CD4-positive, alpha-beta T cell treated with Interleukin-17A for 4 hours (primary cell): ENCODE results near the gene HOXA9.
A peak's percentile ranks its signal among the peaks of the same experiment; 100 is the strongest.

ENCODE experiments used
- DNase-seq: peaks from one replicate; pipeline ENCODE4 v3.0.0-alpha.2; 2020; ENCODE audit warnings: mixed read lengths

The HOXA9 gene

DNA sequence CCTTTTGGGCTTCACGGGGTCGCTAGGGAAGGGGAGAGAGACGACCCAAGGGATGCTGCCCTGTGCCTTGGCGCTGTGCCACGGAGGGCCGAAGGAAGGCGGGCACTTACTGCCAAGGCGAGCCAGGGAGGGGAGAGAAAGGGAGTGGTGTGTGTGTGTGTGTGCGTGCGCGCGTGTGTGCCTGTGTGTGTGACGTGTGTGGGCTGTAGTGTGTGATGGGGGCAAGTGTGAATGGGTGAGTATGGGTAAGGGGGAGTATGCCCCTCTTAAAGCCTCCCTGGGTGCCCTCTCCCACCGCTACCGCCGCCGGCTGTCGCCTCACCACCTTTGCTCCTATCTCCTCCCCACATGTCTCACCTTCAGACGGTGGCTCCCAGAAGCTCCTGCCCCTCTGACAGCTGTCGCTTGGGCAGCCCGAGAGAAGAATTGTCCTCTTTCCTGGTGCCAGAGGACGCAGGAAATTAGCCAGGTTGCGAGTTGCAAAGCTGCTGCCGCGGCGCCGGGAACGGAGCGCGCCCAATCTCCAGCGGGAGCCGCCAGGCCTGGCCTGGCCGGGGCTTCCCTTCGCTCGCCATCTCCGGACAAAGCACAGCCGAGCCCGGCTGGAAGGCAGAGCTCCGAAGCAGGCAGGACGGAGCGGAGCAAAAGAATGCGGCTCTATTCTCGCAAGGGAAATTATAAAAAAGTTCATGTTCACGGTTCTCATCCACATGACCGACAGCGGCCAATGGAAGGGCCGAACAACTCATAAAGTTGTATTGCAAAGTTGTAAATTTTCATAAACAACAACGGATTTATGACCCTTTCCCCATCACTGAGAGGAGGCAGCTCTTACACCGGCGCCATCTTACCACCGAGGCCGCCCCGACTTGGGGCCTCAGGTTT, 13.2 kb downstream of the HOXA9 start, which contains the start of gene HOXA3:
TSS of gene HOXA3 (minus strand) at position 653 of the 885 bp plus-strand sequence. CDS start 41,943 bp downstream, outside the sequence.
- no peak for DNase-seq

DNA sequence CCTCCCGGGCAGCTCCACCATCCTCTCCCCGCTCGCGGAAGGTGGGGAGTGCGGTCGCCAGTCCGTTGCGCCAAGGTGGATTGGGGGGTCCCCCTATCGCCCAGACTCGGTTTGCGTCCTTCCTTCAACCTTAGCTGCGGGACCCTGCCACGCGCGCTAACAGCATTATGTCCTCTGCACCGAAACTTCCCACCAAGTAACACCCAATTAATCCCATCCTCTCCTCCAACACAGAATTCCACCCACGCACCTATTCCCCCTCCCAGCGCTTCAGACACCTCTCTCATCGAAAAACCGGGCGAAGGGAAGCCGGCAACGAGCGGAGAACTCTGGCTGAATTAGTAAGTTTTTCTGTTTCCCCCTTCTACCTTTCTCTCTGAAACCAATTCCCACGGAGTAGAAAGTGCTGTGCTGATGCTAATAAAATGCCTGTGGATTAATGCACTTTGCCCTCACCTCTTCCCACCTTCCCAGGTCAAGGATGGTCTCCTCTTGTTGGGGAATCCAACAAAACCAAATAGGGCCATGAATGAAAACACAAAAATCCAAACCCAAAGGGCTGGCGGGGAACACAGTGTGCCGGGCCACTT, 13.9 kb downstream of the HOXA9 start:
- DNase-seq = no peak

DNA sequence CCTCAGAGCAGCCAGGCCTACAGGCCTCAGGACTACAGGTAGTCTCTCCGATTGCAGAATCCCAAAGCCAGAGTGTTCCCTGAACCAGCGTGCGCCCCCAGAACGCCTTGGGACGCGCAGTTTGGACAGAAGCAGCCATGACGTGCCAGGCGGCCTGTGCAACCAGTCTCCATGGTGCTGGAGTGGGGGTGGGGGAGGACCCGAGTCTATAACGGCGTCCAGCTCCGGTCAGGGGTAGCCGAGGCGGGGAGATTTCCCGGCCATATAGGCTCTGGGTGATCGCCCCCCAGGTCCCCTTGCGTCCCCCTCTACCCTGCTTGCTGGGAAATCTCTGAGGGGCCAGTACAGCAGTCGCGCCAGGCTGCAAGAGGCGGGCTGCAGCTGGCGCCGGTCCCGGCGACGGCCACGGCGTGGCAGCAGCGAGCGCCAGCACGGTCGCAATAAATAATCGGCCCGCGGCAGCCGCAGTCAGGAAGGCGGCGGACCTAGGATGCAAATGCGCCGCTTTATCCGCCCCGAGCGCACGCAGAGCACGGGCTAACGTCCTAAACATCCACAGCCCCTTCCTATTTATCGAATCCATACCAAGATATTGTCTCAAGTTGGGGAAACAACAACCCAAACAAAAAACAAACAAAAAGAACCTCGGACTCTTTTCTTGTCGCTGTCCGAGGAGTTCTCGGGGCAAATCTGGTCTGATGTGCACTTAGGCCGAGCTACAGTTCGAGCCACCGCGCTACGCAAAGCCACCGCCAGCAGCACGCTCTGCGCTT, 14.6 kb downstream of the HOXA9 start:
- DNase-seq = peak; percentile 78

- no peak for DNase-seq
Observed at GRCh38 chr7:27149842-27150567, 15.3 kb downstream of the HOXA9 start.

- no peak for DNase-seq
Observed at GRCh38 chr7:27148756-27149641, 16.3 kb downstream of the HOXA9 start.

GRCh38 chr7:27148031-27148755, 17.1 kb downstream of the HOXA9 start:
- no peak for DNase-seq

DNA sequence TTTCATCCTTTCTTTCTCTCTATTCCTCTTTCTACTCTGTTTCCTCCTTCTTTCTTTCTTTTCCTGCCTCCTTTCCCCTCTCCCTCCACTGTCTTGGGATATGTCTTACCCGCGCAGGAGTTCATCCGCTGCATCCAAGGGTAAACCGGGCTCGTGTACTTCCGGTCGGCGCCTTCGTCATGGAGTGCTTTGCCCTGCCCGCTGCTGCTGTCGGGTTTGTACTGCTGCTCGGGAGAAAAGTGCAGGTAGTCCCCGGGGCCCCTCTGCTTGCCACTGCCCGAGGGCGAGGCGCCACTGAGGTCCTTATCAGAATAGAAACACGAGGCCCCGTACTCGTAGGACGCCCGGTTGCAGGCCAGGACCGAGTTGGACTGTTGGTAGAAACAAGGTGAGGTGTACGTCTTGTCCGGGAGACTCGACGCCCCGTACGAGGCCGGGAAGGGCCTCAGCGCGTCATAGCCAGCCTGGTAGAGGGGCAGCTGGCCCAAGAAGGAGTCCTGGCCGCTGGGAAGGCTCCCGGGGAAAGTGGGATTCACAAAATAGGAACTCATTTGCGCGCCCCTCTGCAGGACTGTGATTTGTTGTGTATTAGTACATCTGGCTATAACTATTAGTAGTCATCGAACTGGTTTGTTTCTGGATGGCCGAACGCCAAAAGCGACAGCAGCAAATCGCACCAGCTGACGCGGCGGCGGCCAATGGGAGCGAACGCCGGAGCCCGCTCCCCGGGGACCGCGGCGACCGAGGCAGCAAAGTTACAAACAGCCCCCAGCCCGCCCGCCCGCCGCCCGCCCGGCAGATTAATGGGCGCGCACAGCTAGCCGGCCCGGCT, 17.9 kb downstream of the HOXA9 start, which contains the start of gene HOXA6:
TSS of gene HOXA6 (minus strand) at position 576 of the 832 bp plus-strand sequence. CDS start at position 551, 25 bp downstream.
- DNase-seq = no peak

- no peak for DNase-seq
Observed at GRCh38 chr7:27146491-27147198, 18.7 kb downstream of the HOXA9 start.

DNA sequence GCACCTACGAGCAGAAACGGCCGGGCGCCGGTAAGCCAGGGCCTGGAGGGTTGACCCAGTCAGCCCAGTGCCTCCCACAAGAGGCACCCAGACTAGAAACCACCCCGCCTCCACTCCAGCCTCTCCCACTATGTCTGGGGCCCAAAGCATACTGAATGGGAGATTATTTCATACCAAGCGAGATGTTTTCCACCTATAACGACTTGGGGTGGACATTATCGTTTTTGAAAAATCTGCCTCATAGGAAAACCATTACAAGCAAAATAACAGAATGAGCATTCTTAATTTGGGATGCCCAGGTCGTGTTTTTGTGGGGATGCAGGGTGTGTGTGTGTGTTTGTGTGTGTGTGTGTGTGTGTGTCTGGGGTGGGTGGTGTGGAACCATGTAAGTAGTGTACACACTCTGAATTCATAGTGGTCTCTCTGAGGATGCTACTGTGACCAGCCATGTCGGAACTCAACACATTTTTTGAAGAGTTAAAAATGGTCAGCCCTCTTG, 19.4 kb downstream of the HOXA9 start:
- no peak for DNase-seq

- no peak for DNase-seq
Observed at GRCh38 chr7:27145165-27145913, 20.0 kb downstream of the HOXA9 start.

DNA sequence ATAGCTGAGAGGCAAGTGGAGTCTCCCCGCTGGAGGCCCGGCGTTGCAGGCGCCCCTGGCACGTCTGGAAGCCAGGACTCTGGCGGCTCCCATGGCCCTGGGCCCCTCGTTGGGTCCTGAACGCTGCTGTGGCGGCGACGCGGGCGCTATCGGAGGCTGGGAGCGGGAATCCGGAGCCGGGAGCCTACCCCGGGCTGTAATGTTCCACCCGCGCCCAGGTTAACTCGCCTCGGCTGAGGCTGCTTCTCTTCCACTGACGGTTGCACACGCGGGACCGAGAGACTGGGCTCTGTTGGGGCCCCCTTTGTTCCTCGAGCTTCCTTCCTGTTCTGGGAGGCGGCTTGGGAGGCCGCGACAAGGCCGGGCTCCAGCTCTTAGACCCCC, 20.6 kb downstream of the HOXA9 start:
- DNase-seq = no peak

DNA sequence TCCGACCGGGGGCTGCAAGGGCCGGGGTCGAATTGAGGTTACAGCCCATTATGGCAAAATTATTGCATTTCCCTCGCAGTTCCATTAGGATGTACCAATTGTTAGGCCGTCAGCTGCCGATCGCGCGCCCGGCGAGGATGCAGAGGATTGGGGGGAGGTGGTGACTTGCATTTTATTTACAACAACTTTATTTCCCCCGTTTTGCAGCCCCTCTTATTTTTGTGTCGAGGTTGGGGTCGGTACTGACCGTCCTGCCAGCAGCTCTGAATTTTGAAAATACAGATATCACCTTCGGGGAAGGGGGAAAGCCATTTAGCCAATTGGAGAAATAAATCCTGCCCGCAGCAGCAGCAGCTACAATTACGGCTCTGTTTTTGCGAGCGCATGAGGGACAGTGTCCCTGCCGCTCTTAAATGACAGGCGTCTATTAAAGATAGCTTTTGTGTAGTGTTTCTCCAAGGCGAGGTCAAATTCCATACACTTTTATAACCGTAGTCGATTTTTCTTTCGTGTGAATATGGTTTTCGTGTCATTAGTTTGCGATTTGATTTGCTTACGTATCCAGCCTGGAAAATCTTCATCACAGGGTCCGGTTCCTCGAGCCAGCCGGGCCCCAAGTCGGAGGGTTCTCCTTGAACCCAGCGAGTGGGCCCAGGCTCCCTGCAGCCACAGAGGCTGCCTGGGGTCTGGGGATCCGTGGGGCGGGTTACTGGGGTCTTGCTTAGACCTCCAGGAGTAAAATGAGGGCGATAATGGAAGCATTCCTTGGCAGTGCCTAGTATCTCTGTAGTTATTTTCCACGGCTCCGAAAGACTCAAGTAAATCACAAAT, 21.2 kb downstream of the HOXA9 start:
- DNase-seq = no peak

GRCh38 chr7:27143023-27143949, 22.1 kb downstream of the HOXA9 start, which contains the start of gene HOXA5:
TSS of gene HOXA5 (minus strand) at chr7:27143681. CDS start at chr7:27143607, 74 bp downstream.
- no peak for DNase-seq

DNA sequence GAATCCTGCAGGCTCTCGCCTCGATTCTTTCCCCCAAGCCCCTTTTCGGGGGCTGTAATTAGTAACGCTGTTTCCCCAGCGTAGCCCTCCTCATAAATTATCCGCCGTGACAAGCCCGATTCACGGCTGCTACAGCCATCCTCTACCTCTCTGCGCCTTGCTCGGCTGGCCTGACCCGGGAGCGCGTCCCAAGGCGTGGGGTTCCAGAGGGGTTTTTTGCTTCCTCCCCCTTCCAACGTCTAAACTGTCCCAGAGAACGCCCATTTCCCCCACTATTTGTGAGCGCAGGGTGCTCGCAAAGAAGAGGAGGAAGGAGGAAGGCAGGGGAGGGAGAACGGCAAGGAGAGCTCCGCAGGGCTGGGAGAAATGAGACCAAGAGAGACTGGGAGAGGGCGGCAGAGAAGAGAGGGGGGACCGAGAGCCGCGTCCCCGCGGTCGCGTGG, 22.7 kb downstream of the HOXA9 start:
- DNase-seq = no peak

DNA sequence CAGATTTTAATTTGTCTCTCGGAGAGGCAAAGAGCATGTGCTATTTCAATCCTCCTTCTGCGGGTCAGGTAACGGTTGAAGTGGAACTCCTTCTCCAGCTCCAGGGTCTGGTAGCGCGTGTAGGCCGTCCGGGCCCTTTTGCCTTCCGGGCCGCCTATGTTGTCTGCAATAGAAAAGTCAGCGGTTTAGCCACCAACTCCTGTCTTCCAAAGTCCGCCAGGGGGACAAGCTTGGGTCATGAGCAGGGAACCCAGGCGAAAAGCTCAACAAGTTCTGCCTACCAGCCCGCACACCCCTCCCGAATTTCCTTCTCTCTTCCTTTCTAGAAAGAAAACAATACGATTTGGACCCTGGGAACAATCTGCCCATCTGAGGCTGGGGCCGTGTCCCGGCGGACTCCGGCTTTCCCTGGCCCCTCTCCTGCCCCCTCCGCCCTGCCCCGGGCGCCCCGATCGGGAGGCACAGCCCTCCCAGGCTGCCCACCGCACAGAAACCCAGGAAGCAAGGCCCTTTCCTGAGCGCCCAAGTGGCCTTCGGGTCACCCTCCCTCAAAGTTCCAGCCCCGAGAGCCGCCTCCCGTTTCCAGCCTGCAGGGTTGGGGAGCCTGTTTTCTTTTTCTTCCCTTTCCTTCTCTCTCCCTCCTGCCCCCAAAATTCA, 23.3 kb downstream of the HOXA9 start:
- no peak for DNase-seq
